ENCODE data around the gene C6orf47.

Gene C6orf47

GRCh38 chr6:31617010-31617409 is 43.6 kb downstream of the C6orf47 start:
- no peak for FAIRE-seq
- DNase-seq (ENCODE audit: insufficient read length, low spot score), result no peak

GRCh38 chr6:31615748-31616147 is 44.8 kb downstream of the C6orf47 start:
- FAIRE-seq (no peak), DNase-seq (ENCODE audit: insufficient read length, low spot score) (no peak)

GRCh38 chr6:31614684-31615578 is 45.6 kb downstream of the C6orf47 start, which contains the start of gene AIF1:
TSS of gene AIF1 (plus strand) at chr6:31615234. CDS start at chr6:31615330, 96 bp downstream.
- DNase-seq (ENCODE audit: insufficient read length, low spot score) (no peak), FAIRE-seq (no peak)

- no peak for DNase-seq (ENCODE audit: insufficient read length, low spot score)
- peak; percentile 85 for FAIRE-seq
Measured at GRCh38 chr6:31614075-31614619, 46.4 kb downstream of the C6orf47 start.

- DNase-seq (ENCODE audit: insufficient read length, low spot score), result no peak
- FAIRE-seq, result no peak
Measured at GRCh38 chr6:31610968-31611367, 49.6 kb downstream of the C6orf47 start.

- FAIRE-seq (no peak), DNase-seq (ENCODE audit: insufficient read length, low spot score) (no peak)
Measured at GRCh38 chr6:31609519-31610406, 50.8 kb downstream of the C6orf47 start.
